Fibroblast of pulmonary artery (primary cell): ENCODE results near the gene TRAPPC14.
A peak's percentile ranks its signal among the peaks of the same experiment; 100 is the strongest.

Experiments used
- DNase-seq: peaks from one replicate; pipeline ENCODE4 v3.0.0-alpha.2; 2010; ENCODE audit warnings: low read depth
- H3K4me3 ChIP-seq: replicated peaks from 2 replicates; pipeline ENCODE4 v1.5.1; 2011; ENCODE audit warnings: low read depth, mild to moderate bottlenecking, control low read depth, low read length, moderate library complexity
- CTCF ChIP-seq: IDR thresholded peaks from 2 replicates; pipeline ENCODE4 v1.5.1; 2011; ENCODE audit warnings: mild to moderate bottlenecking, control low read depth, low read length, inconsistent platforms; ENCODE audit errors: missing control alignments

Gene TRAPPC14

GRCh38 chr7:100126239-100126930 is 32.1 kb downstream of the TRAPPC14 start:
- no peak for TF ChIP-seq CTCF
- H3K4me3 ChIP-seq: peak overlapping the region; percentile 90
- no peak for DNase-seq

- no peak overlapping the region for H3K4me3 ChIP-seq
- no peak for TF ChIP-seq CTCF
- no peak for DNase-seq
Measured at GRCh38 chr7:100124301-100125230, 34.0 kb downstream of the TRAPPC14 start.

- no peak for TF ChIP-seq CTCF
- no peak overlapping the region for H3K4me3 ChIP-seq
- no peak for DNase-seq
Measured at GRCh38 chr7:100122568-100122967, 36.0 kb downstream of the TRAPPC14 start.

- no peak for DNase-seq
- H3K4me3 ChIP-seq: no peak overlapping the region
- no peak for TF ChIP-seq CTCF
Measured at GRCh38 chr7:100122067-100122466, 36.5 kb downstream of the TRAPPC14 start.

- H3K4me3 ChIP-seq: peak overlapping the region; percentile 97
- TF ChIP-seq CTCF: no peak
Measured at GRCh38 chr7:100120733-100121036, 37.8 kb downstream of the TRAPPC14 start.

GRCh38 chr7:100119970-100120732 is 38.4 kb downstream of the TRAPPC14 start:
- peak; percentile 61 for DNase-seq
- no peak for TF ChIP-seq CTCF
- H3K4me3 ChIP-seq: peak overlapping the region; percentile 97

More at GRCh38 chr7:100120733-100121036, 37.8 kb downstream of the TRAPPC14 start:
- no peak for DNase-seq
